ELF-1 (cell line): ENCODE measurements around the gene MACROD2.

Experiments
- DNase-seq: peaks from one replicate; pipeline ENCODE4 v3.0.0-alpha.2; 2016; ENCODE audit warnings: low read depth, low spot score

Gene MACROD2

DNA sequence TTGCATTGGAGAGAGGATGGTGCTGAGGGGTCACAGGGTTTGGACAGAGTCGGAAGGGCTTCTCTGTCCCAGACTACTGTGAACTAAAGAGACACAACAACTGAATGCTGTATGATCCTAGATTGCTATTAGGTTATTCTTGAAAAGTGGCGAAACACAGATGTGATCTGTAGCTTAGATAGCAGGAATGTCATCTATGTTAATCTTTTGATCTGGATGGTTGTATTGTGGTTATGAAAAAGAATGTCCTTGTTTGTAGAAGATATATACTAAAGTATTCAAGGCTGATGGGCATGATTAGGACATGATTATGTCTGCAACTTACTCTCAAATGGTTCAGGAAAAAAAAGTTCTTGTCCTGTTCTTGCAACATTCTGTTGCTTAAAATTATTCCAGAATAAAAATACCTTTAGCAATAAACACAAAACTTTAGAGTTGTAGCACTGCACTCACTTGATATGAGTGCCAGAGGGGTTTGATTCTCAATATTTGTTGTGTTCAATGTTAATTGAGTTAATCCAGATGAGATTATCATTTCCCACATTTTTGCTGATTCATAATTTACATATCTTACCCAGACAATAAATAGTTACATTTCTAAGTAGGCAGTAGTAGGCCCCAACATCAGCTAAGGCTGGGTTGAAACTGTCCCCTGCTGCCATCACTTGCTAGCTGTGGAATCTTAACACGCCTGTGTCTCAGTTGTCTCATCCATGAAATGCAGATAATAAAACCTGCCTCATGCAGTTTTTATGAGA is 1932.8 kb downstream of the MACROD2 start:
- no peak for DNase-seq

DNA sequence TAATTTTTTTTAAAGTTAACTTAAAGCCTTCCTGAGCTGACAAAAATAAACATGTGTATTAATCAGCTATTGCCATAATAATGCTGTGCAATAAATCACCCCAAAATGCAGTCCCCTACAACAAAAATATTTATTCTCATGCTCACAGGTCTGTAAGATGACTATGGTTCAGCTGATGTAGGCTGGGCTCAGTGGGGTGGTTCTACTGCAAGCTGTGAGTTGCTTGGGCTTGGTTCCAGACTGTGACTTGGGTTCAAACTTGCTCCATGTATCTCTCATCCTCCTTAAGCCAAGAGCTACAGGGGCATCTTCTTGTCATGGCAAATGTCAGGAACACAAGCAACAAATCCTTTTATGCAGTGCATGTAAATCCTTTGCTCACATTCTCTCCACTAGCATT is 1933.6 kb downstream of the MACROD2 start:
- DNase-seq, result no peak

DNA sequence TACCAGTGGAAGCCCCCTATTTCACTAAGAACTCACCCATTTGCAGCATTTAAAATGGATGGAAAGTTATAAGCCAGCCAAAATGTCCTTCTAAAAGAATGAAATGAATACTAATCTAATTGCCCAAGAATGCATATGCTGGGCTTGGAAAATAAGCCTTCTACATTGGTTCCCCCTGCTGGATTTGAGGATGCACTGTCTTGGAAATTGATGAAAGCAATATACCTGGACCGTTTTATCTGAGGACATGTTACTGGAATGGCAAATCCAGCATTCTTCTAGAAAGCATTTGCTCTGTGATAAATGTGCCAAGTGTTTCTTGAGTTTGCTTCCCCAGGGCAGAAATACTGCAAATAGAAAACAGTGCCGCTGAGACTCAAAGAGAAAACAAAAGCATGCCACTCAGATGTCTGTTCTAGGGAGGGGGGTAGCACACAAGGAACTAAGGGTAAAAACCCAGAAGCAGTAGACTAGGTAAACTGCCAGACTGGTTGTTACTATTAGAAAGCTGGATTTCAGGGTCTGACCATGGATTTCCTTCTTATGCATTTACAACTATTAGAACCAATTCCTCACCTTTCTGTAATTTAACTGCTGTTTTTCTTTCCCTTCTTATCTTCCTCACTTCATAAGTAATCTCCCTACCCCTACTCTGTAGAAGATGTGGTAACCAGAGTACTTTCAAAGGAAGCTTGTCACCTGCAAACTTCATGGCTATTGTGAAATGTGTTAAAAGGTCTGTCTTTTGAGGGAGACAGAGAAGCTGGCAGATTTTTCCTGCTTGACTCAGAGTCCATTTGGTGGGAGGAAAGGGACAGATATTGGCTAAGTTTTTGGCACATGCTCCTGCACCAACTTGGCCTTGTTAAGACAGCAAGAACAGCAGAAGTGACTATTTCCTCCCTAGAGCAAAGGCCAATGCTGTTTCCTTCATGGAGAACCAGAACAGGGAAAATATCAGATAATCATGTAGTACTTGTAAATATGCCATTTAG is 1935.3 kb downstream of the MACROD2 start:
- DNase-seq, result no peak

DNA sequence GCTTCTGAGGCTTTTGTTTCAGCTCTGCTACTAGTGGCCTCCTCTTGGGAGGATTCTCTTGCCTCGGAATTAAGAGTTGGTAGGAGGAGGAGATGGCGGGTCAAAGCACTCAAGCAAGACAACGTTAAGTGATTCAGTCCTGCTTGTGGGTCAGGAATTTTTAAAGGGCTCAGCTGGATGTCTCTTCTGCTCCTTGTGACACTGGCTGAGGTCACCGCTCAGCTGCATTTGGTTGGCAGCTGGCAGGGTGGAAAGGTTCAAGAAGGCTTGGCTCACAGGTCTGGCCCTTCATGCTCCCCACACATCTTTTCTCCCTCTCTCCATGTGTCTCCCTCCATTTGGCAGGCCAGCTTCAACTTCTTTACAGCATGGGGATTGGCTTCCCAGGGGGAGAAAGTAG is 1936.6 kb downstream of the MACROD2 start:
- no peak for DNase-seq

GRCh38 chr20:15937179-15937578 is 1941.9 kb downstream of the MACROD2 start:
- no peak for DNase-seq

DNA sequence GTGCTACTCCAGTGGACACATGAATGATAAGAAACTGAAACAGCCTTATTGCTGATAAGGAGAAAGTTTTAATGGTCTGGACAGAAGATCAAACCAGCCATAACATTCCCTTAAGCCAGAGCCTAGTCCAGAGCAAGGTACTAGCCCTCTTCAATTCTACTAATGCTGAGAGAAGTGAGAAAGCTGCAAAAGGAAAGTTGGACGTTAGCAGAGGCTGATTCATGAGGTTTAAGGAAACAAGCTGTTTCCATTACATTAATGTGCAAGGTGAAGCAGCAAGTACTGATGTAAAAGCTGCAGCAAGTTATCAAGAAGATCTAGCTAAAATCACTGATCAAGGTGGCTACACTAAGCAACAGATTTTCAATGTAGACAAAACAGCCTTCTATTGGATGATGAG is 1943.5 kb downstream of the MACROD2 start:
- no peak for DNase-seq

GRCh38 chr20:15940127-15940526 is 1944.8 kb downstream of the MACROD2 start:
- no peak for DNase-seq

GRCh38 chr20:15942130-15942529 is 1946.8 kb downstream of the MACROD2 start:
- DNase-seq, result no peak

GRCh38 chr20:15945289-15945688 is 1950.0 kb downstream of the MACROD2 start:
- no peak for DNase-seq

DNA sequence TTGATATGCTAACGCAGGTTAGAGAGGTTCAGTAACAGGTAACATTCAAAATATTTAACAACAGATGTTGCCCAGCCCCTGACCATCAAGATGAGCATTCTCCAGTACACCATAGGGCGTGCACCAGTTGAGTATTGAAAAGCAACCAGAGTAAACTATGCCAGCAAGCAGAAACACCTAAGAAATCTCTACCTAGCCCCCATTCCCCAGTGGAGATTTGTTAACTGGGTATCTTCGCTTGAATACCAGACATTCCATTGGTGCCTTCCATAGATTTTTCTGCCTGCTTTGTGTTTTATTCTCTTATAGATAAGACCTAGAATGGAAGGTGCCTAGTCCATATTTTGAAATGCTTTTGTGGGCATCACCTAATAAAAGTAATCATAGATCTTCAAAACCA is 1954.1 kb downstream of the MACROD2 start:
- no peak for DNase-seq

DNA sequence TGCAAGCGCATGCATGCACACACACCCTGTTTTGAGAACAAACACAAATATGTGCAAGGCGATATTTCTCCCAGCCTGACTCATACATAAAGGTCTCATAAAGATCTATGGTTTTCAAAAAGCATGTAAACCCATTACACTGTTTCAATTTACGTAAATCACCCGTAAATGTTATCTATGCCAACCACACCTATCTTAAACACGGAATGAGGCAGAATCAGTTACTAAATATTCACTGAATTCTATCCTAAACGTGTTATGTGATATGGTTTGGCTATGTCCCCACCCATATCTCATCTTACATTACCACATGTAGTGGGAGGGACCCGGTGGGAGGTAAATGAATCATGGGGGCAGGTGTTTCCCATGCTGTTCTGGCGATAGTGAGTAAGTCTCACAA is 1956.3 kb downstream of the MACROD2 start:
- DNase-seq, result no peak

DNA sequence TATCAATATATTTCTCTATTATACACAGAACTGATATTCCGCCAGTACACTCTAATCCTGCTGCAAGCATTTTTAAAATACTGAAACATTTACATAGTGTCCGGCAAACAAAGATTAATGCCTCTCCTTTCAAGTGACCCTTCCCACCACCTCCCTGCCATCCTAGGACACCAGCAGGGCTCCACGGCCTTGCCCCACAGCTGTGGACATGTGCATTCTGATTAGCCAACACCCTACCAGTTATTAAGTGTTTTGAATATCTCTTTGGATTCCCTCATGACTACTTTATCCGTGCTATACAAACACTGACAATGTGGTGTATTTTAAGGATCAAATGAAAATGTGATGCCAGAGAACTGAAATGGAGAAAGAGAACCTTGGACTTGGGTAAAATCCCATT is 1962.8 kb downstream of the MACROD2 start:
- no peak for DNase-seq

- DNase-seq, result no peak
These were observed 1969.8 kb downstream of the MACROD2 start for GRCh38 chr20:15965165-15965564.

GRCh38 chr20:15967334-15967733 is 1972.0 kb downstream of the MACROD2 start:
- no peak for DNase-seq

DNA sequence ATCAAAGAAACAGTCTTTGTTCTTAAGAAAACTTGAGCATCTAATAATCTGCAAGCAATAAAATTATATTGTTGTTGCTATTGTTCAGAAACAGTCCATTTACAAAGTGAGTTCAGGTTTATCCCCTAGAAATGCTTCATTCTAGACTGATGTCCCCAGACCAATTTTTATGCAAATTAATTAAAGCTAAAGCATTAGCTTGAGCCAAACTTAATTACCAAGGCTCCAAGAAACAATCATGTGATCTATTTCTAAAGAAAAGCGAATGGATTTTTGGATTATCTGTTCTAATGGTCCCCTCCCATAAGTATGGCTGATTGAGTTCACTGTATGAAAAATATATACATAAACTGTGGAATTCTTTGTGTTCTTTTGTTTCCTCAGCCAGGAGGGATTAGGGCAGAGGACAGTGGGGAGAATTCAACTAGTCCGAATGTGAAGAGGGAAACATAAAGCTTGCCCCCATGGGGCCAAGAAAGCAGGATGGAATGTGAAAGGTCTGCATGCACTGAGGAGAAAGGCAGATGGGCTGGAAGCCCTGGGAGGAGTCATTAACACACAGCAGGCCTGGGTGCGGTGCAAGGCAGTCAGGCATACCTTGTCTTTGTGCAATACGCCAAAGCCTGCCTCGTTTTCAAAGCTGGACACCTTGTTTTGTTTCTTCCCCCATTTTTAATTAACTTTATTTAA is 1980.9 kb downstream of the MACROD2 start:
- DNase-seq, result peak; percentile 78

GRCh38 chr20:15977026-15977425 is 1981.7 kb downstream of the MACROD2 start:
- no peak for DNase-seq

DNA sequence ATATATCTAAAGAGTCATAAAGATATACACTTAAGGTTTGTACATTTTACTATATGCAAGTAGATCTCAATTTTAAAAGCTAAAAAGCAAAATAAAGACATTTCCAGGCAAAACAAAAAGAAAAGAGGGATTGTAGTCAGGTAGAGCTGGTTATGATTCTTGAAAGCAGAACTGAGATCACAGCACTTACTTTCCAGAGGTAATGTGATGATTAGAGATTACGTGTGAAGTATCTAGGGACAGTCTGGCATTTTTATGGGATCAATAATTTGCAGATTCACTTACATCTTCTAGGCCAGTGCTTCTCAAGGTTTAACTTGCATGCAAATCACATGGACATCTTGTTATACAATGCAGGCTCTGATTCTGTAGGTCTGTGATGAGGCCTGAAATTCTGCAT is 1982.4 kb downstream of the MACROD2 start:
- DNase-seq, result no peak

DNA sequence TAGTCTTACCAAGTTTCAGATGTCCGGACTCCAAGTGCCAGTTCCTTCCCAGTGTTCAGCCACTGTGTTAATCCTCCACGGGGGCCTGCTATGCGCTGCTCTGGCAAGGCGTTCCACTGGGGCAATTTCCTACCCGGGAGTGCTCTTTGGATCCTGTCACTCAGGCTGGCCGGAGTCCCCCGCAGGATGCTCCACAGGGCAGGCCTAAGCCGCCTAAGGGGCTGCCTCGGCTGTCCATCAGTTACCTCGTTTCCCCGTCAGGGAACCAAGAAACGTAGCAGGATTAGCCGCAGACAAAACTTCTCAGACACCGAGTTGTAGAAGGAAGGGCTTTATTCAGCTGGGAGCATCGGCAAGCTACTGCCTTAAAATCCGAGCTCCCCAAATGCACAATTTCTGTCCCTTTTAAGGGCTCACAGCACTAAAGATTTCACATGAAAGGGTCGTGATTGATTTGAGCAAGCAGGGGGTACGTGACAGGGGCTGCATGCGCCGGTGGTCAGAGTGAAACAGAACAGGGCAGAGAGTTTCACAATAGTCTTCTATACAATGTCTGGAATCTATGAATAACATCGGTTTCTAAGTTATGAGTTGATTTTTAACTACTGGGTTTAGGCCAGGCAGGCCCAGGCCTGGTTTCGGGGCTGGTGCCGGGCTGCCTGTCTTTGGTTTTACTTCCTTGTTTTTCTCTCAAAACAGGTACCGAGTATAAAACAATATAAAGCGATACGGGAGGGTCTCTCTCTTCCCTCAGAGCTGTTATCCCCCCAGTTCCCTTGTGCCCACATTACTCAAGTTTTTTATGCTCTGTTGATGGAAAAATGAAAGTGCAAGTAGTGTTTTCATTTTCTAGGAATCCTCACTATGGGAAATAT is 1990.4 kb downstream of the MACROD2 start:
- DNase-seq, result peak; percentile 6

DNA sequence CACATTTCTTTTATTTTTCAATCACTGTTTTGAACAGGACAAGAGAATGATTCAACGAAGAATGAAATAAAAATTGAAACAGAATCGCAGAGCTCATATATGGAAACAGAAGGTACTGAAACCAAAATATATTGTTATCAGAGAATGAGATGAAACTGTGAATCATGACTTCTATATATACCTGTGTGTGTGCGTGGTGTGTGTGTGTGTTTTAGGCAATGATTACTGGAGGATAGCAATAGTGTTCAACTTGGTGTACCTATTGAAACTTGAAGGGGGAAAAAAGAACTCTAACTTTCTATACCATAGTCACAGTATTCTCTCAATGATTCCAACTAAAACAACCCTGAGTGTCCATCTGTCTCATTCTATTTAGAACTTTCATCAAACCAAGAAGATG is 1991.4 kb downstream of the MACROD2 start:
- DNase-seq, result no peak

- DNase-seq, result no peak
These were observed 1996.0 kb downstream of the MACROD2 start for GRCh38 chr20:15991279-15991678.

GRCh38 chr20:15992564-15992963 is 1997.2 kb downstream of the MACROD2 start:
- no peak for DNase-seq
